ENCODE measurements around the gene RAB21.
"Not testable (repeated sequence)": the region's sequence is repeated elsewhere in the genome, so short reads cannot be mapped to it uniquely, and the experiment has no call there.

The RAB21 gene

GRCh38 chr12:71797531-71797930, 42.9 kb downstream of the RAB21 start:
- no peaks in the 10 kb centered on the region for H3K27me3 Mint-ChIP-seq
- peak overlapping the region; percentile 14 for H3K27ac Mint-ChIP-seq
- peaks cover 0 to 1% of the 10 kb centered on the region in 2 donors for H3K9me3 Mint-ChIP-seq
- ATAC-seq (replicated peaks) (no peak), DNase-seq (no peak)
- peaks cover 7 to 17% of the 10 kb centered on the region in 2 donors for H3K36me3 Mint-ChIP-seq
- H3K4me1 Mint-ChIP-seq, result peaks cover 0 to 5% of the 10 kb centered on the region in 2 donors
- H3K4me3 Mint-ChIP-seq, result no peak overlapping the region

- peak overlapping the region; percentile 56 for H3K27ac Mint-ChIP-seq
- DNase-seq (no peak), ATAC-seq (replicated peaks) (no peak)
- H3K9me3 Mint-ChIP-seq, result peaks cover 0 to 1% of the 10 kb centered on the region in 2 donors
- no peaks in the 10 kb centered on the region for H3K4me1 Mint-ChIP-seq
- H3K27me3 Mint-ChIP-seq, result no peaks in the 10 kb centered on the region
- H3K36me3 Mint-ChIP-seq, result peaks cover 0 to 11% of the 10 kb centered on the region in 2 donors
- H3K4me3 Mint-ChIP-seq, result no peak overlapping the region
Observed at GRCh38 chr12:71799106-71799505, 44.4 kb downstream of the RAB21 start.

GRCh38 chr12:71800177-71800576, 45.5 kb downstream of the RAB21 start:
- Mint-ChIP-seq H3K9me3 (peaks cover 0 to 1% of the 10 kb centered on the region in 2 donors), H3K36me3 (peaks cover 0 to 11% of the 10 kb centered on the region in 2 donors), H3K27ac (no peak overlapping the region), H3K27me3 (peaks cover 0 to 11% of the 10 kb centered on the region in 2 donors), H3K4me3 (no peak overlapping the region), H3K4me1 (no peaks in the 10 kb centered on the region)
- DNase-seq (no peak), ATAC-seq (replicated peaks) (no peak)

- Mint-ChIP-seq H3K27me3 (peaks cover 12 to 30% of the 10 kb centered on the region in 2 donors), H3K9me3 (peaks cover 0 to 1% of the 10 kb centered on the region in 2 donors), H3K4me1 (no peaks in the 10 kb centered on the region), H3K27ac (no peak overlapping the region), H3K4me3 (no peak overlapping the region), H3K36me3 (no peaks in the 10 kb centered on the region)
- no peak for ATAC-seq (replicated peaks)
- no peak for DNase-seq
Observed at GRCh38 chr12:71804505-71804904, 49.8 kb downstream of the RAB21 start.

GRCh38 chr12:71810921-71811320, 56.3 kb downstream of the RAB21 start:
- no peak overlapping the region for H3K27ac Mint-ChIP-seq
- no peaks in the 10 kb centered on the region for H3K4me1 Mint-ChIP-seq
- peaks cover 25 to 28% of the 10 kb centered on the region in 2 donors for H3K27me3 Mint-ChIP-seq
- no peaks in the 10 kb centered on the region for H3K9me3 Mint-ChIP-seq
- H3K36me3 Mint-ChIP-seq, result no peaks in the 10 kb centered on the region
- DNase-seq (no peak), ATAC-seq (replicated peaks) (no peak)
- H3K4me3 Mint-ChIP-seq, result no peak overlapping the region

GRCh38 chr12:71815242-71815641, 60.6 kb downstream of the RAB21 start:
- H3K27me3 Mint-ChIP-seq, result peaks cover 2 to 15% of the 10 kb centered on the region in 2 donors
- H3K4me3 Mint-ChIP-seq; H3K27ac Mint-ChIP-seq; H3K4me1 Mint-ChIP-seq; ATAC-seq (replicated peaks); H3K36me3 Mint-ChIP-seq; DNase-seq; H3K9me3 Mint-ChIP-seq: not testable (repeated sequence)

- not testable (repeated sequence) for H3K4me3 Mint-ChIP-seq; H3K9me3 Mint-ChIP-seq; H3K27ac Mint-ChIP-seq; H3K36me3 Mint-ChIP-seq; DNase-seq; ATAC-seq (replicated peaks); H3K4me1 Mint-ChIP-seq; H3K27me3 Mint-ChIP-seq
Observed at GRCh38 chr12:71822088-71822487, 67.4 kb downstream of the RAB21 start.

- ATAC-seq (replicated peaks) (no peak), DNase-seq (no peak)
- no peaks in the 10 kb centered on the region for H3K9me3 Mint-ChIP-seq
- H3K4me3 Mint-ChIP-seq, result no peak overlapping the region
- H3K27me3 Mint-ChIP-seq, result peaks cover 0 to 9% of the 10 kb centered on the region in 2 donors
- H3K4me1 Mint-ChIP-seq, result no peaks in the 10 kb centered on the region
- no peaks in the 10 kb centered on the region for H3K36me3 Mint-ChIP-seq
- H3K27ac Mint-ChIP-seq, result no peak overlapping the region
Observed at GRCh38 chr12:71828813-71829212, 74.2 kb downstream of the RAB21 start.

GRCh38 chr12:71837356-71837755, 82.7 kb downstream of the RAB21 start:
- Mint-ChIP-seq H3K4me1 (peaks cover 18 to 24% of the 10 kb centered on the region in 2 donors), H3K27me3 (peaks cover 8 to 20% of the 10 kb centered on the region in 2 donors), H3K36me3 (peaks cover 3 to 6% of the 10 kb centered on the region in 2 donors), H3K4me3 (no peak overlapping the region), H3K9me3 (no peaks in the 10 kb centered on the region), H3K27ac (no peak overlapping the region)
- DNase-seq, result no peak
- no peak for ATAC-seq (replicated peaks)

GRCh38 chr12:71838231-71838630, 83.6 kb downstream of the RAB21 start:
- peaks cover 8 to 17% of the 10 kb centered on the region in 2 donors for H3K27me3 Mint-ChIP-seq
- no peak overlapping the region for H3K27ac Mint-ChIP-seq
- H3K9me3 Mint-ChIP-seq, result no peaks in the 10 kb centered on the region
- peaks cover 4 to 8% of the 10 kb centered on the region in 2 donors for H3K36me3 Mint-ChIP-seq
- no peak for ATAC-seq (replicated peaks)
- peak overlapping the region in 1 of 2 donors; percentile 8 for H3K4me3 Mint-ChIP-seq
- peaks cover 19 to 27% of the 10 kb centered on the region in 2 donors for H3K4me1 Mint-ChIP-seq
- no peak for DNase-seq

- Mint-ChIP-seq H3K27me3 (peaks cover 8 to 12% of the 10 kb centered on the region in 2 donors), H3K27ac (peak overlapping the region; percentile 99), H3K4me1 (peaks cover 19 to 27% of the 10 kb centered on the region in 2 donors), H3K36me3 (peaks cover 4 to 8% of the 10 kb centered on the region in 2 donors), H3K9me3 (no peaks in the 10 kb centered on the region), H3K4me3 (peak overlapping the region; percentile 92 to 97)
- ATAC-seq (replicated peaks) (no peak), DNase-seq (no peak)
Observed at GRCh38 chr12:71838676-71839075, 84.0 kb downstream of the RAB21 start.

- Mint-ChIP-seq H3K9me3 (no peaks in the 10 kb centered on the region), H3K27me3 (peaks cover under 1% of the 10 kb centered on the region in 2 donors), H3K4me1 (peaks cover 19 to 27% of the 10 kb centered on the region in 2 donors), H3K4me3 (peak overlapping the region; percentile 92 to 97), H3K27ac (peak overlapping the region; percentile 99), H3K36me3 (peaks cover 4 to 8% of the 10 kb centered on the region in 2 donors)
- ATAC-seq (replicated peaks), result peak; percentile 17 to 21
- DNase-seq, result peak; percentile 10
Observed at GRCh38 chr12:71840231-71840847, 85.7 kb downstream of the RAB21 start.

GRCh38 chr12:71846322-71846940, 91.8 kb downstream of the RAB21 start:
- H3K27ac Mint-ChIP-seq, result no peak overlapping the region
- DNase-seq (no peak), ATAC-seq (replicated peaks) (no peak)
- H3K9me3 Mint-ChIP-seq, result peaks cover 0 to 3% of the 10 kb centered on the region in 2 donors
- H3K36me3 Mint-ChIP-seq, result peaks cover 14% of the 10 kb centered on the region in 2 donors
- no peaks in the 10 kb centered on the region for H3K27me3 Mint-ChIP-seq
- no peak overlapping the region for H3K4me3 Mint-ChIP-seq
- peaks cover 11 to 29% of the 10 kb centered on the region in 2 donors for H3K4me1 Mint-ChIP-seq

GRCh38 chr12:71848212-71848611, 93.5 kb downstream of the RAB21 start:
- peaks cover 13 to 24% of the 10 kb centered on the region in 2 donors for H3K4me1 Mint-ChIP-seq
- ATAC-seq (replicated peaks), result peak; percentile 71 to 76
- H3K9me3 Mint-ChIP-seq, result peaks cover 8 to 10% of the 10 kb centered on the region in 2 donors
- peaks cover 21 to 25% of the 10 kb centered on the region in 2 donors for H3K36me3 Mint-ChIP-seq
- H3K27ac Mint-ChIP-seq, result no peak overlapping the region
- H3K27me3 Mint-ChIP-seq, result no peaks in the 10 kb centered on the region
- no peak for DNase-seq
- H3K4me3 Mint-ChIP-seq, result peak overlapping the region in 1 of 2 donors; percentile 38
